ENCODE results near the gene PTH1R.

Gene PTH1R

GRCh38 chr3:46849045-46849631 is 28.4 kb upstream of the PTH1R start:
- H3K27ac ChIP-seq, result no peak overlapping the region
- DNase-seq (ENCODE audit: low read depth, low spot score), result no peak

- no peak overlapping the region for H3K27ac ChIP-seq
- DNase-seq (ENCODE audit: low read depth, low spot score), result no peak
These were observed 27.6 kb upstream of the PTH1R start for GRCh38 chr3:46849686-46850467.

- no peak for DNase-seq (ENCODE audit: low read depth, low spot score)
- no peak overlapping the region for H3K27ac ChIP-seq
These were observed 27.1 kb upstream of the PTH1R start for GRCh38 chr3:46850468-46850779.

- no peak overlapping the region for H3K27ac ChIP-seq
- DNase-seq (ENCODE audit: low read depth, low spot score), result no peak
These were observed 25.9 kb upstream of the PTH1R start for GRCh38 chr3:46851364-46852333.

GRCh38 chr3:46852334-46852720 is 25.2 kb upstream of the PTH1R start:
- DNase-seq (ENCODE audit: low read depth, low spot score), result no peak
- H3K27ac ChIP-seq, result no peak overlapping the region

- DNase-seq (ENCODE audit: low read depth, low spot score), result no peak
- no peak overlapping the region for H3K27ac ChIP-seq
These were observed 24.6 kb upstream of the PTH1R start for GRCh38 chr3:46852839-46853355.

GRCh38 chr3:46853441-46854415 is 23.8 kb upstream of the PTH1R start:
- no peak for DNase-seq (ENCODE audit: low read depth, low spot score)
- no peak overlapping the region for H3K27ac ChIP-seq

GRCh38 chr3:46854555-46854991 is 22.9 kb upstream of the PTH1R start:
- no peak overlapping the region for H3K27ac ChIP-seq
- DNase-seq (ENCODE audit: low read depth, low spot score), result no peak

- no peak for DNase-seq (ENCODE audit: low read depth, low spot score)
- no peak overlapping the region for H3K27ac ChIP-seq
These were observed 20.7 kb upstream of the PTH1R start for GRCh38 chr3:46856576-46857471.

GRCh38 chr3:46857485-46858341 is 19.8 kb upstream of the PTH1R start:
- no peak overlapping the region for H3K27ac ChIP-seq
- DNase-seq (ENCODE audit: low read depth, low spot score), result no peak

GRCh38 chr3:46858456-46858855 is 19.1 kb upstream of the PTH1R start:
- no peak overlapping the region for H3K27ac ChIP-seq
- no peak for DNase-seq (ENCODE audit: low read depth, low spot score)

- H3K27ac ChIP-seq, result no peak overlapping the region
- no peak for DNase-seq (ENCODE audit: low read depth, low spot score)
These were observed 18.4 kb upstream of the PTH1R start for GRCh38 chr3:46859001-46859710.

GRCh38 chr3:46860017-46860809 is 17.3 kb upstream of the PTH1R start:
- H3K27ac ChIP-seq, result no peak overlapping the region
- no peak for DNase-seq (ENCODE audit: low read depth, low spot score)

GRCh38 chr3:46860810-46861604 is 16.5 kb upstream of the PTH1R start:
- no peak overlapping the region for H3K27ac ChIP-seq
- no peak for DNase-seq (ENCODE audit: low read depth, low spot score)

- H3K27ac ChIP-seq, result no peak overlapping the region
- DNase-seq (ENCODE audit: low read depth, low spot score), result no peak
These were observed 15.7 kb upstream of the PTH1R start for GRCh38 chr3:46861605-46862368.

All from epithelial cell of prostate (primary cell).